GM23338 (cell line): ENCODE data around the gene OR10X1.

ENCODE experiments used
- EZH2 ChIP-seq: fragments of 200-600 bp; sonication (generic); IDR thresholded peaks from one replicate; pipeline ENCODE4 v1.8.0; 2017; ENCODE audit warnings: antibody characterized with exemption, mild to moderate bottlenecking, low read depth; ENCODE audit not compliant: unreplicated experiment
- POLR2AphosphoS5 ChIP-seq: IDR thresholded peaks from 2 replicates; pipeline ENCODE4 v1.6.1; 2016; ENCODE audit warnings: antibody characterized with exemption, low read depth
- TF ChIP-seq, protein P1 (sequence below), 2 experiments: fragments of 200-600 bp in 1 of 2; sonication (generic) in 1 of 2; conservative IDR thresholded peaks; 2 replicates each; pipeline versions ENCODE4 v1.5.1 to v1.6.1; 2016 to 2017; ENCODE audit warnings: antibody characterized with exemption in 2 of 2, low read depth in 2 of 2, mild to moderate bottlenecking in 2 of 2, moderate library complexity in 1 of 2

DNA sequence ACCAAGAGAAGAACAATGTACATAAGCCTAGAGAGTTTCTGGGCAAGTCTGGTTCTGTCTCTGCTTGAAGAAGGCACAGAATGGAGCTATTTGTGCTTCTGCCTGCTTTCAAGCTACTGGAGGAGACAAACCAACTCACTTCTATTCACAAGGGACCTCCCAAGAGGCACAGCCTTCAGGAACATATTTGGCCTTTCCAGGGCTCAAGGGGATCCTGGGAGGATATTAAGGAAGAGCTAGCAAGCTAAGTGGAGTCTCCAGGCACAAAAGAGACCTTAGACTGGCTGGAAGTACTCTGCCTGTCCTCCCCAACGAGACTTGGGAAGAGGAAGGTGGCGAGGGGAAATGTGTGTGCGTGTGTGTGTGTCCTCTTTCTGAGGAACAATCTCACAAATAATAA is 25.3 kb downstream of the OR10X1 start, which contains the start of gene OR6Y1:
- TF ChIP-seq, protein P1, sequence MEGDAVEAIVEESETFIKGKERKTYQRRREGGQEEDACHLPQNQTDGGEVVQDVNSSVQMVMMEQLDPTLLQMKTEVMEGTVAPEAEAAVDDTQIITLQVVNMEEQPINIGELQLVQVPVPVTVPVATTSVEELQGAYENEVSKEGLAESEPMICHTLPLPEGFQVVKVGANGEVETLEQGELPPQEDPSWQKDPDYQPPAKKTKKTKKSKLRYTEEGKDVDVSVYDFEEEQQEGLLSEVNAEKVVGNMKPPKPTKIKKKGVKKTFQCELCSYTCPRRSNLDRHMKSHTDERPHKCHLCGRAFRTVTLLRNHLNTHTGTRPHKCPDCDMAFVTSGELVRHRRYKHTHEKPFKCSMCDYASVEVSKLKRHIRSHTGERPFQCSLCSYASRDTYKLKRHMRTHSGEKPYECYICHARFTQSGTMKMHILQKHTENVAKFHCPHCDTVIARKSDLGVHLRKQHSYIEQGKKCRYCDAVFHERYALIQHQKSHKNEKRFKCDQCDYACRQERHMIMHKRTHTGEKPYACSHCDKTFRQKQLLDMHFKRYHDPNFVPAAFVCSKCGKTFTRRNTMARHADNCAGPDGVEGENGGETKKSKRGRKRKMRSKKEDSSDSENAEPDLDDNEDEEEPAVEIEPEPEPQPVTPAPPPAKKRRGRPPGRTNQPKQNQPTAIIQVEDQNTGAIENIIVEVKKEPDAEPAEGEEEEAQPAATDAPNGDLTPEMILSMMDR (conservative IDR thresholded peaks at IDR 0.05; ENCODE audit: low read depth in 2 of 2): no peak
- no peak for TF ChIP-seq POLR2AphosphoS5
- no peak for TF ChIP-seq EZH2
